ENCODE results near the gene RAB4B. TPM values are rescaled to one million over a fixed set of nuclear protein-coding genes. Genes with fewer than 3 reads are reported as not detected.
A peak's percentile ranks its signal among the peaks of the same experiment; 100 is the strongest.

The RAB4B gene
- total and polyA plus RNA-seq, 2 of the 13 experiments (the other 11 are each of a cell fraction or from before 2014, with no cell fraction given): 3.3 to 5.4 TPM

GRCh38 chr19:40750874-40751537, 27.0 kb upstream of the RAB4B start, which contains the start of gene SNRPA (continued):
- no peak for TF ChIP-seq RARG (CRISPR knock-in tag; IDR thresholded peaks at IDR 0.05; ENCODE audit: low read depth)
- TF ChIP-seq RBM22 (optimal IDR thresholded peaks at IDR 0.05; ENCODE audit: low read length): no peak
- TF ChIP-seq SIX1 (CRISPR knock-in tag; IDR thresholded peaks at IDR 0.05; ENCODE audit: borderline replicate concordance): no peak
- no peak for TF ChIP-seq NFRKB (IDR thresholded peaks at IDR 0.05)
- TF ChIP-seq JUNB (CRISPR knock-in tag; IDR thresholded peaks at IDR 0.05; ENCODE audit: borderline replicate concordance): no peak
- no peak for TF ChIP-seq GATAD2A (CRISPR knock-in tag; IDR thresholded peaks at IDR 0.05)
- TF ChIP-seq GATA4 (IDR thresholded peaks at IDR 0.05; ENCODE audit: borderline replicate concordance, low read depth): no peak
- no peak for TF ChIP-seq RAD21 (CRISPR knock-in tag; IDR thresholded peaks at IDR 0.05)
- no peak for TF ChIP-seq ATM (IDR thresholded peaks at IDR 0.05; ENCODE audit: borderline replicate concordance)
- TF ChIP-seq MYPOP (CRISPR knock-in tag; IDR thresholded peaks at IDR 0.05): 0 out of 2 replicates have a peak, but pooled peaks have one; percentile 12
- no peak for TF ChIP-seq SP1 (IDR thresholded peaks at IDR 0.05)
- TF ChIP-seq SP1 (CRISPR knock-in tag; IDR thresholded peaks at IDR 0.05): no peak; the same call in 1 of the 2 replicates
- no peak for TF ChIP-seq ZNF3 (CRISPR knock-in tag; IDR thresholded peaks at IDR 0.05)
- no peak for TF ChIP-seq ZNF530 (CRISPR knock-in tag; IDR thresholded peaks at IDR 0.05; ENCODE audit: low read depth)
- TF ChIP-seq ZBTB7A (CRISPR knock-in tag; IDR thresholded peaks at IDR 0.05): no peak
- TF ChIP-seq ZNF781 (CRISPR knock-in tag; IDR thresholded peaks at IDR 0.05; ENCODE audit: borderline replicate concordance, not compliant biosample characterization): no peak
- no peak for TF ChIP-seq ZNF720 (CRISPR knock-in tag; IDR thresholded peaks at IDR 0.05)
- TF ChIP-seq GTF2F1 (IDR thresholded peaks at IDR 0.05; ENCODE audit: low read length): no peak
- TF ChIP-seq GRHL1 (CRISPR knock-in tag; conservative IDR thresholded peaks at IDR 0.05): no peak
- TF ChIP-seq, protein P1, sequence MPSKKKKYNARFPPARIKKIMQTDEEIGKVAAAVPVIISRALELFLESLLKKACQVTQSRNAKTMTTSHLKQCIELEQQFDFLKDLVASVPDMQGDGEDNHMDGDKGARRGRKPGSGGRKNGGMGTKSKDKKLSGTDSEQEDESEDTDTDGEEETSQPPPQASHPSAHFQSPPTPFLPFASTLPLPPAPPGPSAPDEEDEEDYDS (CRISPR knock-in tag; IDR thresholded peaks at IDR 0.05): no peak
- TF ChIP-seq ZSCAN9 (CRISPR knock-in tag; IDR thresholded peaks at IDR 0.05; ENCODE audit: borderline replicate concordance): 0 out of 2 replicates have a peak, but pooled peaks have one; percentile 23
- TF ChIP-seq SNAPC2 (CRISPR knock-in tag; IDR thresholded peaks at IDR 0.05): peak; percentile 53; the same call in 1 of the 2 replicates
- no peak for TF ChIP-seq ZNF343 (CRISPR knock-in tag; IDR thresholded peaks at IDR 0.05)
- no peak for TF ChIP-seq TCF12 (IDR thresholded peaks at IDR 0.05)
- no peak for TF ChIP-seq TCF12 (CRISPR knock-in tag; IDR thresholded peaks at IDR 0.05)
- no peak for TF ChIP-seq ZNF850 (CRISPR knock-in tag; conservative IDR thresholded peaks at IDR 0.05)
- no peak for TF ChIP-seq MATR3 (CRISPR knock-in tag; IDR thresholded peaks at IDR 0.05)
- TF ChIP-seq RFXANK (CRISPR knock-in tag; IDR thresholded peaks at IDR 0.05): no peak
- TF ChIP-seq RBM39 (IDR thresholded peaks at IDR 0.05; ENCODE audit: low read depth, low read length, poor library complexity, severe bottlenecking): peak; percentile 50
- TF ChIP-seq, protein P2, sequence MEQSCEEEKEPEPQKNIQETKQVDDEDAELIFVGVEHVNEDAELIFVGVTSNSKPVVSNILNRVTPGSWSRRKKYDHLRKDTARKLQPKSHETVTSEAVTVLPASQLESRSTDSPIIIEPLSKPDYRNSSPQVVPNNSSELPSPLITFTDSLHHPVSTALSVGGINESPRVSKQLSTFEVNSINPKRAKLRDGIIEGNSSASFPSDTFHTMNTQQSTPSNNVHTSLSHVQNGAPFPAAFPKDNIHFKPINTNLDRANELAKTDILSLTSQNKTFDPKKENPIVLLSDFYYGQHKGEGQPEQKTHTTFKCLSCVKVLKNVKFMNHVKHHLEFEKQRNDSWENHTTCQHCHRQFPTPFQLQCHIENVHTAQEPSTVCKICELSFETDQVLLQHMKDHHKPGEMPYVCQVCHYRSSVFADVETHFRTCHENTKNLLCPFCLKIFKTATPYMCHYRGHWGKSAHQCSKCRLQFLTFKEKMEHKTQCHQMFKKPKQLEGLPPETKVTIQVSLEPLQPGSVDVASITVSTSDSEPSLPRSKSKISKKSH (CRISPR knock-in tag; IDR thresholded peaks at IDR 0.05; ENCODE audit: borderline replicate concordance): no peak
